EH (cell line): ENCODE measurements around the gene TIGIT.

Experiments
- DNase-seq: peaks from one replicate; pipeline ENCODE4 v3.0.0-alpha.2; 2015; ENCODE audit warnings: low read depth

The TIGIT gene

GRCh38 chr3:114351123-114351821 lies 57.4 kb downstream of the TIGIT start:
- no peak for DNase-seq

GRCh38 chr3:114351822-114352145 lies 58.0 kb downstream of the TIGIT start:
- DNase-seq, result no peak

GRCh38 chr3:114355653-114356052 lies 61.8 kb downstream of the TIGIT start:
- no peak for DNase-seq

GRCh38 chr3:114356066-114356465 lies 62.2 kb downstream of the TIGIT start:
- no peak for DNase-seq

GRCh38 chr3:114356525-114356924 lies 62.7 kb downstream of the TIGIT start:
- DNase-seq, result no peak
